ENCODE measurements around the gene METTL9.

DNA sequence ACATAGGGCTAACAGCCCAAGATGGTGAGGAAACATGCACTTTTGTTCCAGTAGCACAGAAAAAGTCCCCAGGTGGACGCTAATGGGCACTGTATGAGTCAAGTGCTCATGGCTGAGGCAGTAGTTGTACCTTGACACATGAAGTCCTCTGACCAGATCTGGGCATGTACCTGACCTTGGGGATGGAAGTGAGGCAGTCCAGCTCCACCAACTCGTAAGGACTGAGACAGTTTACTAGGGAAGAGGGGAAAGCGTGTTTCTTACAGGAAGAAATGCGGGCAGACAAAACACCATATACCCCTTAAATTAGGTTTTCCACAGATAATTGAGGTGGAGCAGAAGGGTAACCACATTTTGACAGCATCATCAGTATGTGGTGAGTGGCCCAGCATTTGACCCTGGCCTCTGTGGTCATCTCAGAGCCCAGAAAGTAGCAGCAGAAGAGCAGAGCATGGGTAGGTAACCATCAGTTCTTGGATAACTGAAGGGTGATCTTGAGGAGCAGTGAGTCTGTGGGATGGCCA, 32.4 kb upstream of the METTL9 start:
- TF ChIP-seq, protein P1, sequence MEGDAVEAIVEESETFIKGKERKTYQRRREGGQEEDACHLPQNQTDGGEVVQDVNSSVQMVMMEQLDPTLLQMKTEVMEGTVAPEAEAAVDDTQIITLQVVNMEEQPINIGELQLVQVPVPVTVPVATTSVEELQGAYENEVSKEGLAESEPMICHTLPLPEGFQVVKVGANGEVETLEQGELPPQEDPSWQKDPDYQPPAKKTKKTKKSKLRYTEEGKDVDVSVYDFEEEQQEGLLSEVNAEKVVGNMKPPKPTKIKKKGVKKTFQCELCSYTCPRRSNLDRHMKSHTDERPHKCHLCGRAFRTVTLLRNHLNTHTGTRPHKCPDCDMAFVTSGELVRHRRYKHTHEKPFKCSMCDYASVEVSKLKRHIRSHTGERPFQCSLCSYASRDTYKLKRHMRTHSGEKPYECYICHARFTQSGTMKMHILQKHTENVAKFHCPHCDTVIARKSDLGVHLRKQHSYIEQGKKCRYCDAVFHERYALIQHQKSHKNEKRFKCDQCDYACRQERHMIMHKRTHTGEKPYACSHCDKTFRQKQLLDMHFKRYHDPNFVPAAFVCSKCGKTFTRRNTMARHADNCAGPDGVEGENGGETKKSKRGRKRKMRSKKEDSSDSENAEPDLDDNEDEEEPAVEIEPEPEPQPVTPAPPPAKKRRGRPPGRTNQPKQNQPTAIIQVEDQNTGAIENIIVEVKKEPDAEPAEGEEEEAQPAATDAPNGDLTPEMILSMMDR (IDR thresholded peaks at IDR 0.05; ENCODE audit: poor library complexity), result no peak
- TF ChIP-seq EZH2phosphoT487 (IDR thresholded peaks at IDR 0.05; ENCODE audit: low read depth, severe bottlenecking, unreplicated experiment), result no peak

All from hepatocyte (in vitro differentiated cells).